ENCODE data around the gene MGAT4D. TPM values are rescaled to one million over a fixed set of nuclear protein-coding genes. Genes with fewer than 3 reads are reported as not detected.

MGAT4D gene
- polyA plus RNA-seq, 1 experiment = not detected

- Histone ChIP-seq H3K27me3 (ENCODE audit: control insufficient read depth, insufficient read depth, low read length) (peaks cover 2% of the 10 kb centered on the region), H3K4me3 (ENCODE audit: low read depth, low read length) (no peak overlapping the region), H3K36me3 (ENCODE audit: control insufficient read depth, insufficient read depth, low read length) (no peaks in the 10 kb centered on the region)
- no peak for DNase-seq (ENCODE audit: low read depth)
- TF ChIP-seq, protein P1, sequence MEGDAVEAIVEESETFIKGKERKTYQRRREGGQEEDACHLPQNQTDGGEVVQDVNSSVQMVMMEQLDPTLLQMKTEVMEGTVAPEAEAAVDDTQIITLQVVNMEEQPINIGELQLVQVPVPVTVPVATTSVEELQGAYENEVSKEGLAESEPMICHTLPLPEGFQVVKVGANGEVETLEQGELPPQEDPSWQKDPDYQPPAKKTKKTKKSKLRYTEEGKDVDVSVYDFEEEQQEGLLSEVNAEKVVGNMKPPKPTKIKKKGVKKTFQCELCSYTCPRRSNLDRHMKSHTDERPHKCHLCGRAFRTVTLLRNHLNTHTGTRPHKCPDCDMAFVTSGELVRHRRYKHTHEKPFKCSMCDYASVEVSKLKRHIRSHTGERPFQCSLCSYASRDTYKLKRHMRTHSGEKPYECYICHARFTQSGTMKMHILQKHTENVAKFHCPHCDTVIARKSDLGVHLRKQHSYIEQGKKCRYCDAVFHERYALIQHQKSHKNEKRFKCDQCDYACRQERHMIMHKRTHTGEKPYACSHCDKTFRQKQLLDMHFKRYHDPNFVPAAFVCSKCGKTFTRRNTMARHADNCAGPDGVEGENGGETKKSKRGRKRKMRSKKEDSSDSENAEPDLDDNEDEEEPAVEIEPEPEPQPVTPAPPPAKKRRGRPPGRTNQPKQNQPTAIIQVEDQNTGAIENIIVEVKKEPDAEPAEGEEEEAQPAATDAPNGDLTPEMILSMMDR (IDR thresholded peaks at IDR 0.05; ENCODE audit: insufficient read depth, low read depth, low read length) = no peak
- ChIA-PET POLR2A (no interaction called here), CTCF (no interaction called here)
These were observed 58.4 kb downstream of the MGAT4D start for GRCh38 chr4:140439644-140440142.

GRCh38 chr4:140427919-140428471 is 70.1 kb downstream of the MGAT4D start:
- POLR2A ChIA-PET = no interaction called here
- no peak for DNase-seq (ENCODE audit: low read depth)
- TF ChIP-seq, protein P1 (IDR thresholded peaks at IDR 0.05; ENCODE audit: insufficient read depth, low read depth, low read length) = no peak

GRCh38 chr4:140427106-140427918 is 70.8 kb downstream of the MGAT4D start, which contains the start of gene CLGN:
Gene CLGN (minus strand): TSS chr4:140427648. CDS start chr4:140413078, 14,570 bp downstream.
- Histone ChIP-seq H3K27me3 (ENCODE audit: control insufficient read depth, insufficient read depth, low read length) (peaks cover 16% of the 10 kb centered on the region), H3K36me3 (ENCODE audit: control insufficient read depth, insufficient read depth, low read length) (no peaks in the 10 kb centered on the region), H3K4me3 (ENCODE audit: low read depth, low read length) (peak within 1 kb of the TSS; percentile 55)
- TF ChIP-seq, protein P1 (IDR thresholded peaks at IDR 0.05; ENCODE audit: insufficient read depth, low read depth, low read length) = peak; percentile 30
- ChIA-PET CTCF (interaction anchor here (1.0 kb wide), 1 partner anchor 10 kb away, joined by 3 read pairs; no protein-coding TSS in a partner anchor), POLR2A (no interaction called here)
- no peak for DNase-seq (ENCODE audit: low read depth)

More at GRCh38 chr4:140427919-140428471, 70.1 kb downstream of the MGAT4D start:
- CTCF ChIA-PET = interaction anchor here (1.0 kb wide), 1 partner anchor 9 kb away, joined by 3 read pairs; no protein-coding TSS in a partner anchor
- no peaks in the 10 kb centered on the region for H3K36me3 ChIP-seq (ENCODE audit: control insufficient read depth, insufficient read depth, low read length)
- peaks cover 16% of the 10 kb centered on the region for H3K27me3 ChIP-seq (ENCODE audit: control insufficient read depth, insufficient read depth, low read length)
- H3K4me3 ChIP-seq (ENCODE audit: low read depth, low read length) = peak overlapping the region; percentile 55

- POLR2A ChIA-PET = no interaction called here
- Histone ChIP-seq H3K27me3 (ENCODE audit: control insufficient read depth, insufficient read depth, low read length) (peaks cover 16% of the 10 kb centered on the region), H3K4me3 (ENCODE audit: low read depth, low read length) (no peak overlapping the region; the same call in 1 of the 2 replicates)
These were observed 71.4 kb downstream of the MGAT4D start for GRCh38 chr4:140426610-140427105.

More at GRCh38 chr4:140426610-140427105, 71.4 kb downstream of the MGAT4D start:
- CTCF ChIA-PET = no interaction called here
- DNase-seq (ENCODE audit: low read depth) = no peak
- TF ChIP-seq, protein P1 (IDR thresholded peaks at IDR 0.05; ENCODE audit: insufficient read depth, low read depth, low read length) = no peak
- no peaks in the 10 kb centered on the region for H3K36me3 ChIP-seq (ENCODE audit: control insufficient read depth, insufficient read depth, low read length)
